ENCODE measurements around the gene PDS5B. TPM values are rescaled to one million over a fixed set of nuclear protein-coding genes. Genes with fewer than 3 reads are reported as not detected.

The PDS5B gene
- total RNA-seq, 2 donors from 2014 or later: 46.9 to 57.1 TPM

- Mint-ChIP-seq H3K4me3 (no peak overlapping the region), H3K27me3 (ENCODE audit: insufficient read depth) (no peaks in the 10 kb centered on the region), H3K27ac (no peak overlapping the region), H3K36me3 (ENCODE audit: low read depth) (peaks cover 2% of the 10 kb centered on the region), H3K9me3 (no peaks in the 10 kb centered on the region), H3K4me1 (peaks cover 13% of the 10 kb centered on the region)
- no peak overlapping the region for H3K27ac ChIP-seq (ENCODE audit: low read depth, low read length)
- H3K9me3 ChIP-seq (ENCODE audit: control insufficient read depth, low read length): no peaks in the 10 kb centered on the region
- H3K4me3 ChIP-seq (ENCODE audit: low read length): no peak overlapping the region
- no peaks in the 10 kb centered on the region for H3K4me1 ChIP-seq (ENCODE audit: control insufficient read depth, insufficient read depth, low read length)
- TF ChIP-seq CTCF (conservative IDR thresholded peaks at IDR 0.05): peak; percentile 56
- WGBS, 2 experiments (ENCODE audit: insufficient coverage in 1 of 2, insufficient read length in 1 of 2): 93 to 100% methylated on average over 3 of the region's 3 CpGs
- DNase-seq: peak; percentile 58
- H3K36me3 ChIP-seq (ENCODE audit: control insufficient read depth, insufficient read depth, low read length): no peaks in the 10 kb centered on the region
- H3K9ac ChIP-seq (ENCODE audit: extremely low read depth, low read length, poor library complexity, severe bottlenecking): no peak overlapping the region
- H3K27me3 ChIP-seq (ENCODE audit: control insufficient read depth, insufficient read depth, low read length, poor library complexity, severe bottlenecking): no peaks in the 10 kb centered on the region
These were observed 204.5 kb downstream of the PDS5B start for GRCh38 chr13:32790731-32791130.

- no peak overlapping the region for H3K4me3 ChIP-seq (ENCODE audit: low read length)
- H3K27ac ChIP-seq (ENCODE audit: low read depth, low read length): no peak overlapping the region
- Mint-ChIP-seq H3K4me3 (no peak overlapping the region), H3K9me3 (no peaks in the 10 kb centered on the region), H3K27ac (no peak overlapping the region), H3K27me3 (ENCODE audit: insufficient read depth) (no peaks in the 10 kb centered on the region), H3K36me3 (ENCODE audit: low read depth) (peaks cover 2% of the 10 kb centered on the region), H3K4me1 (peaks cover 17% of the 10 kb centered on the region)
- no peak for DNase-seq
- TF ChIP-seq CTCF (conservative IDR thresholded peaks at IDR 0.05): no peak
- H3K9ac ChIP-seq (ENCODE audit: extremely low read depth, low read length, poor library complexity, severe bottlenecking): no peak overlapping the region
- no peaks in the 10 kb centered on the region for H3K4me1 ChIP-seq (ENCODE audit: control insufficient read depth, insufficient read depth, low read length)
- no peaks in the 10 kb centered on the region for H3K9me3 ChIP-seq (ENCODE audit: control insufficient read depth, low read length)
- no peaks in the 10 kb centered on the region for H3K27me3 ChIP-seq (ENCODE audit: control insufficient read depth, insufficient read depth, low read length, poor library complexity, severe bottlenecking)
- H3K36me3 ChIP-seq (ENCODE audit: control insufficient read depth, insufficient read depth, low read length): no peaks in the 10 kb centered on the region
- WGBS, 2 experiments (ENCODE audit: insufficient coverage in 1 of 2, insufficient read length in 1 of 2): 86 to 91% methylated on average over 5 to 8 of the region's 8 CpGs
These were observed 205.4 kb downstream of the PDS5B start for GRCh38 chr13:32791545-32792172.

- Histone ChIP-seq H3K4me3 (ENCODE audit: low read length) (no peak overlapping the region), H3K4me1 (ENCODE audit: control insufficient read depth, insufficient read depth, low read length) (no peaks in the 10 kb centered on the region), H3K36me3 (ENCODE audit: control insufficient read depth, insufficient read depth, low read length) (no peaks in the 10 kb centered on the region), H3K27ac (ENCODE audit: low read depth, low read length) (no peak overlapping the region), H3K9ac (ENCODE audit: extremely low read depth, low read length, poor library complexity, severe bottlenecking) (no peak overlapping the region), H3K9me3 (ENCODE audit: control insufficient read depth, low read length) (no peaks in the 10 kb centered on the region), H3K27me3 (ENCODE audit: control insufficient read depth, insufficient read depth, low read length, poor library complexity, severe bottlenecking) (no peaks in the 10 kb centered on the region)
- no peak for TF ChIP-seq CTCF (conservative IDR thresholded peaks at IDR 0.05)
- Mint-ChIP-seq H3K36me3 (ENCODE audit: low read depth) (peaks cover 2% of the 10 kb centered on the region), H3K4me3 (no peak overlapping the region), H3K4me1 (peaks cover 9% of the 10 kb centered on the region), H3K9me3 (peaks cover 7% of the 10 kb centered on the region), H3K27me3 (ENCODE audit: insufficient read depth) (no peaks in the 10 kb centered on the region), H3K27ac (no peak overlapping the region)
- peak; percentile 62 for DNase-seq
- WGBS, 2 experiments (ENCODE audit: insufficient coverage in 1 of 2, insufficient read length in 1 of 2): 89% methylated on average over 1 of the region's 1 CpG; no CpG with 5 or more reads in 1 of the 2 experiments
These were observed 210.5 kb downstream of the PDS5B start for GRCh38 chr13:32796754-32797153.

Data from endodermal cell (in vitro differentiated cells).